PC-3 (cell line): ENCODE measurements around the gene CDH12. TPM values are rescaled to one million over a fixed set of nuclear protein-coding genes. Genes with fewer than 3 reads are reported as not detected.

ENCODE experiments used
- ATAC-seq: fragments of 200-7000 bp; cut with Tn5 transposase; 2 replicates; pipeline ENCODE4 v1.9.1; 2020; ENCODE audit warnings: mild to moderate bottlenecking, moderate library complexity
- BruUV-seq: library from RNA; stranded (reverse); fragments of 400-500 nt; replicated peaks from 2 replicates; lab custom pipeline; 2021; lab: Mats Ljungman, UMichigan
- CTCF ChIA-PET: fragments of 300-600 bp; sonication (Branson Sonifier 250); formaldehyde crosslinking; loops from one replicate; lab custom pipeline; 2022; ENCODE audit warnings: antibody characterized with exemption; lab: Charles Lee
- POLR2A ChIA-PET: fragments of 300-600 bp; sonication (Branson Sonifier 250); formaldehyde crosslinking; loops from one replicate; lab custom pipeline; 2022; ENCODE audit warnings: antibody characterized with exemption; ENCODE audit not compliant: unreplicated experiment; lab: Charles Lee
- DNase-seq: peaks from one replicate; pipeline ENCODE4 v3.0.0-alpha.2; 2015
- H2AFZ ChIP-seq: fragments of 300-600 bp; sonication (generic); 2 replicates; pipeline ENCODE4 v1.6.0; 2016; ENCODE audit warnings: antibody characterized with exemption, low read length
- H3F3A ChIP-seq: fragments of 300-600 bp; sonication (generic); one replicate; pipeline ENCODE4 v1.6.0; 2017; ENCODE audit warnings: antibody characterized with exemption, low read length, control low read depth, mild to moderate bottlenecking; ENCODE audit not compliant: unreplicated experiment
- H3K27ac ChIP-seq: fragments of 300-600 bp; sonication (generic); 2 replicates; pipeline ENCODE4 v1.5.1; 2016; ENCODE audit warnings: mild to moderate bottlenecking, low read length
- H3K27me3 ChIP-seq: fragments of 300-600 bp; sonication (generic); 2 replicates; pipeline ENCODE4 v1.6.1; 2016; ENCODE audit warnings: low read length, mixed read lengths
- H3K36me3 ChIP-seq: fragments of 300-600 bp; sonication (generic); 2 replicates; pipeline ENCODE4 v1.6.1; 2016; ENCODE audit warnings: low read depth, mixed run types, low read length, mixed read lengths
- H3K4me1 ChIP-seq: fragments of 300-600 bp; sonication (generic); 2 replicates; pipeline ENCODE4 v1.5.1; 2016; ENCODE audit warnings: low read length; ENCODE audit not compliant: insufficient read depth
- H3K4me2 ChIP-seq: fragments of 300-600 bp; sonication (generic); 2 replicates; pipeline ENCODE4 v1.6.0; 2016; ENCODE audit warnings: low read length
- H3K4me3 ChIP-seq: fragments of 300-600 bp; sonication (generic); 2 replicates; pipeline ENCODE4 v1.5.1; 2016; ENCODE audit warnings: mild to moderate bottlenecking, low read length, mixed read lengths
- H3K79me2 ChIP-seq: fragments of 300-600 bp; sonication (generic); 2 replicates; pipeline ENCODE4 v1.6.1; 2017; ENCODE audit warnings: low read length, mixed read lengths
- H3K9ac ChIP-seq: fragments of 300-600 bp; sonication (generic); 2 replicates; pipeline ENCODE4 v1.6.0; 2016; ENCODE audit warnings: mild to moderate bottlenecking, low read length
- H3K9me2 ChIP-seq: fragments of 300-600 bp; sonication (generic); replicated peaks from 2 replicates; pipeline ENCODE4 v1.6.1; 2016; ENCODE audit warnings: mixed run types, low read length, mixed read lengths
- H3K9me3 ChIP-seq: fragments of 300-600 bp; sonication (generic); 2 replicates; pipeline ENCODE4 v1.6.1; 2016; ENCODE audit warnings: low read length, mixed read lengths
- H4K20me1 ChIP-seq: fragments of 300-600 bp; sonication (generic); 2 replicates; pipeline ENCODE4 v1.6.1; 2016; ENCODE audit warnings: low read length, mixed read lengths
- CTCF ChIP-seq: fragments of 300-600 bp; sonication (generic); conservative IDR thresholded peaks from 2 replicates; pipeline ENCODE4 v1.5.1; 2017; ENCODE audit warnings: antibody characterized with exemption, low read depth, mild to moderate bottlenecking, low read length
- EZH2 ChIP-seq: fragments of 300-600 bp; sonication (generic); IDR thresholded peaks from one replicate; pipeline ENCODE4 v1.6.1; 2017; ENCODE audit warnings: antibody characterized with exemption, mild to moderate bottlenecking, low read length; ENCODE audit not compliant: unreplicated experiment
- EZH2phosphoT487 ChIP-seq: fragments of 300-600 bp; sonication (generic); IDR thresholded peaks from 2 replicates; pipeline ENCODE4 v1.6.1; 2018; ENCODE audit warnings: mild to moderate bottlenecking, antibody characterized with exemption, low read length, borderline replicate concordance
- intact Hi-C: fragments of 100-400 bp; cut with micrococcal nuclease; formaldehyde crosslinking; loops from 2 replicates; pipeline ENCODE4 v1.9.0; 2023
- total RNA-seq: library from RNA; depleted of rRNA; stranded (reverse); fragments of >200 nt; gene quantifications from 2 replicates; pipeline ENCODE4 v1.2.3, GENCODE V29; 2014

The CDH12 gene
- total RNA-seq, 1 experiment from 2014 or later: 0.44 TPM

GRCh38 chr5:22625451-22625850 is 227.7 kb downstream of the CDH12 start:
- ATAC-seq: no peak
- H3K4me2 ChIP-seq: no peak overlapping the region
- TF ChIP-seq EZH2phosphoT487 (no peak), EZH2 (no peak), CTCF (no peak)
- H3K9me3 ChIP-seq: no peaks in the 10 kb centered on the region
- ChIA-PET CTCF (no interaction called here), POLR2A (no interaction called here)
- no peaks in the 10 kb centered on the region for H3K27me3 ChIP-seq
- no peak overlapping the region for H3K27ac ChIP-seq
- no TSS peak for BruUV-seq
- H3K4me1 ChIP-seq: no peaks in the 10 kb centered on the region
- intact Hi-C loops: no loop called here
- no peaks in the 10 kb centered on the region for H3K36me3 ChIP-seq
- H3K4me3 ChIP-seq: no peak overlapping the region
- no peak overlapping the region for H2AFZ ChIP-seq
- no peaks in the 10 kb centered on the region for H3K9me2 ChIP-seq
- DNase-seq: no peak
- no peaks in the 10 kb centered on the region for H4K20me1 ChIP-seq
- no peaks in the 10 kb centered on the region for H3F3A ChIP-seq
- no peaks in the 10 kb centered on the region for H3K79me2 ChIP-seq
- no peak overlapping the region for H3K9ac ChIP-seq

GRCh38 chr5:22621084-22621483 is 232.1 kb downstream of the CDH12 start:
- BruUV-seq: no TSS peak
- no peak overlapping the region for H3K4me3 ChIP-seq
- no peaks in the 10 kb centered on the region for H3F3A ChIP-seq
- H3K9me2 ChIP-seq: no peaks in the 10 kb centered on the region
- intact Hi-C loops: no loop called here
- DNase-seq: no peak
- H3K27ac ChIP-seq: no peak overlapping the region
- no peak overlapping the region for H3K4me2 ChIP-seq
- H3K9ac ChIP-seq: no peak overlapping the region
- ChIA-PET CTCF (no interaction called here), POLR2A (no interaction called here)
- no peaks in the 10 kb centered on the region for H3K4me1 ChIP-seq
- no peak for TF ChIP-seq EZH2phosphoT487
- no peak for TF ChIP-seq EZH2
- no peak for TF ChIP-seq CTCF
- ATAC-seq: no peak
- no peaks in the 10 kb centered on the region for H4K20me1 ChIP-seq
- no peaks in the 10 kb centered on the region for H3K79me2 ChIP-seq
- no peaks in the 10 kb centered on the region for H3K27me3 ChIP-seq
- H3K9me3 ChIP-seq: no peaks in the 10 kb centered on the region
- H3K36me3 ChIP-seq: no peaks in the 10 kb centered on the region
- no peak overlapping the region for H2AFZ ChIP-seq

GRCh38 chr5:22615964-22616363 is 237.2 kb downstream of the CDH12 start:
- H3K9me3 ChIP-seq: no peaks in the 10 kb centered on the region
- no peaks in the 10 kb centered on the region for H3K79me2 ChIP-seq
- ChIA-PET POLR2A (no interaction called here), CTCF (no interaction called here)
- intact Hi-C loops: no loop called here
- no peaks in the 10 kb centered on the region for H4K20me1 ChIP-seq
- TF ChIP-seq EZH2: no peak
- no peak for TF ChIP-seq CTCF
- no peak for TF ChIP-seq EZH2phosphoT487
- DNase-seq (no peak), ATAC-seq (no peak)
- H3K9ac ChIP-seq: no peak overlapping the region
- no peaks in the 10 kb centered on the region for H3K36me3 ChIP-seq
- H3F3A ChIP-seq: no peaks in the 10 kb centered on the region
- H3K27me3 ChIP-seq: no peaks in the 10 kb centered on the region
- no peak overlapping the region for H3K4me3 ChIP-seq
- H2AFZ ChIP-seq: no peak overlapping the region
- no peak overlapping the region for H3K27ac ChIP-seq
- BruUV-seq: no TSS peak
- H3K4me2 ChIP-seq: no peak overlapping the region
- no peaks in the 10 kb centered on the region for H3K9me2 ChIP-seq
- no peaks in the 10 kb centered on the region for H3K4me1 ChIP-seq
